T-helper 2 cell treated with Interferon-gamma antibody and Interleukin-4, amounts not matched to agents 100 ng/mL and 5 ng/mL, for 36 hours (primary cell): ENCODE measurements around the gene LRRC56. TPM values are rescaled to one million over a fixed set of nuclear protein-coding genes. Genes with fewer than 3 reads are reported as not detected.

Experiments
- intact Hi-C: fragments of 100-400 bp; cut with micrococcal nuclease; formaldehyde crosslinking; loops from one replicate; pipeline ENCODE4 v1.15.1; 2023
- total RNA-seq: library from RNA; stranded (reverse); gene quantifications from 2 replicates; pipeline ENCODE4 v1.2.3, GENCODE V29; 2022

The LRRC56 gene
- total RNA-seq, 1 donor from 2014 or later: 2.2 TPM

- intact Hi-C loops: no loop called here
Measured at GRCh38 chr11:592501-592900, 55.2 kb downstream of the LRRC56 start.

- intact Hi-C loops: no loop called here
Measured at GRCh38 chr11:592918-593317, 55.6 kb downstream of the LRRC56 start.

- intact Hi-C loops: no loop called here
Measured at GRCh38 chr11:593347-593746, 56.0 kb downstream of the LRRC56 start.

GRCh38 chr11:595400-595799 is 58.1 kb downstream of the LRRC56 start:
- intact Hi-C loops: no loop called here

GRCh38 chr11:596374-596773 is 59.0 kb downstream of the LRRC56 start:
- intact Hi-C loops: no loop called here

- intact Hi-C loops: no loop called here
Measured at GRCh38 chr11:597166-597725, 59.9 kb downstream of the LRRC56 start.

- intact Hi-C loops: no loop called here
Measured at GRCh38 chr11:598005-598680, 60.8 kb downstream of the LRRC56 start.

- intact Hi-C loops: no loop called here
Measured at GRCh38 chr11:601573-602245, 64.4 kb downstream of the LRRC56 start.

- intact Hi-C loops: no loop called here
Measured at GRCh38 chr11:603154-603553, 65.8 kb downstream of the LRRC56 start.

Other genes starting within 250 kb of the LRRC56 start
- 99.8 and 105 TPM in 2 replicates for gene PGGHG, start 248.4 kb upstream of the LRRC56 start, total RNA-seq
- not detected in 2 replicates for gene IFITM5, start 238.0 kb upstream of the LRRC56 start, total RNA-seq
- 1,497 and 1,507 TPM in 2 replicates for gene IFITM2, start 229.7 kb upstream of the LRRC56 start, total RNA-seq
- gene IFITM1, start 223.5 kb upstream of the LRRC56 start, total RNA-seq: 724 and 750 TPM in 2 replicates
- gene IFITM3, start 216.7 kb upstream of the LRRC56 start, total RNA-seq: 3.3 and 5.1 TPM in 2 replicates
- 1.1 and 1.2 TPM in 2 replicates for gene B4GALNT4, start 168.0 kb upstream of the LRRC56 start, total RNA-seq
- not detected in 2 replicates for gene PKP3, start 143.3 kb upstream of the LRRC56 start, total RNA-seq
- 176 and 178 TPM in 2 replicates for gene SIGIRR, start 122.5 kb upstream of the LRRC56 start, total RNA-seq
- gene ANO9, start 95.5 kb upstream of the LRRC56 start, total RNA-seq: 67.6 and 74.5 TPM in 2 replicates
- gene PTDSS2, start 87.2 kb upstream of the LRRC56 start, total RNA-seq: 26.5 and 28.4 TPM in 2 replicates
- gene RNH1, start 30.3 kb upstream of the LRRC56 start, total RNA-seq: 99.8 and 101 TPM in 2 replicates
- gene HRAS, start 2.0 kb upstream of the LRRC56 start, total RNA-seq: 51.6 and 62.5 TPM in 2 replicates
- 1.6 and 2.4 TPM in 2 replicates for gene LMNTD2, start 23.2 kb downstream of the LRRC56 start, total RNA-seq
- 22.3 and 23.4 TPM in 2 replicates for gene RASSF7, start 23.4 kb downstream of the LRRC56 start, total RNA-seq
- 46.4 and 51.3 TPM in 2 replicates for gene PHRF1, start 38.9 kb downstream of the LRRC56 start, total RNA-seq
- gene IRF7, start 78.4 kb downstream of the LRRC56 start, total RNA-seq: 50.9 and 55.3 TPM in 2 replicates
- 0.07 TPM in 1 of 2 replicates, not detected in the other for gene CDHR5, start 87.4 kb downstream of the LRRC56 start, total RNA-seq
- gene SCT, start 89.7 kb downstream of the LRRC56 start, total RNA-seq: not detected in 2 replicates
- gene DRD4, start 99.7 kb downstream of the LRRC56 start, total RNA-seq: 0.14 and 0.39 TPM in 2 replicates
- gene DEAF1, start 157.7 kb downstream of the LRRC56 start, total RNA-seq: 49.3 and 52.6 TPM in 2 replicates
- 21.9 and 22.6 TPM in 2 replicates for gene TMEM80, start 158.3 kb downstream of the LRRC56 start, total RNA-seq
- gene EPS8L2, start 168.7 kb downstream of the LRRC56 start, total RNA-seq: 12.3 and 12.6 TPM in 2 replicates
- gene TALDO1, start 209.9 kb downstream of the LRRC56 start, total RNA-seq: 261 and 277 TPM in 2 replicates
- gene GATD1, start 240.0 kb downstream of the LRRC56 start, total RNA-seq: 60.8 and 61.5 TPM in 2 replicates